ENCODE results near the gene IL21R. TPM values are rescaled to one million over a fixed set of nuclear protein-coding genes. Genes with fewer than 3 reads are reported as not detected.

The IL21R gene
- total and polyA plus RNA-seq, 3 donors from 2014 or later: 0.31 to 2.3 (median 0.87) TPM

- H3K27ac ChIP-seq: no peak overlapping the region
- no peaks in the 10 kb centered on the region for H3K9me3 ChIP-seq
- no peak overlapping the region for H3K4me3 ChIP-seq
- no peaks in the 10 kb centered on the region for H3K27me3 ChIP-seq
- no peaks in the 10 kb centered on the region for H3K4me1 ChIP-seq
- intact Hi-C loops (cut with DNase I; ENCODE audit: low total_unique reads): no loop called here
- DNase-seq: no peak
- TF ChIP-seq CTCF (IDR thresholded peaks at IDR 0.05) (no peak), POLR2A (IDR thresholded peaks at IDR 0.05) (no peak)
- no peaks in the 10 kb centered on the region for H3K36me3 ChIP-seq (ENCODE audit: low read depth, missing control alignments)
- 79 to 91% methylated on average over 4 of the region's 4 CpGs for WGBS, 2 donors
Measured at GRCh38 chr16:27359051-27359450, 42.9 kb upstream of the IL21R start.

GRCh38 chr16:27359615-27360014 is 42.4 kb upstream of the IL21R start:
- H3K27me3 ChIP-seq: no peaks in the 10 kb centered on the region
- H3K4me1 ChIP-seq: no peaks in the 10 kb centered on the region
- no peaks in the 10 kb centered on the region for H3K9me3 ChIP-seq
- H3K27ac ChIP-seq: no peak overlapping the region
- no peaks in the 10 kb centered on the region for H3K36me3 ChIP-seq (ENCODE audit: low read depth, missing control alignments)
- TF ChIP-seq POLR2A (IDR thresholded peaks at IDR 0.05): no peak
- no peak for TF ChIP-seq CTCF (IDR thresholded peaks at IDR 0.05)
- intact Hi-C loops (cut with DNase I; ENCODE audit: low total_unique reads): no loop called here
- no peak overlapping the region for H3K4me3 ChIP-seq
- DNase-seq: no peak
- 82 to 89% methylated on average over 6 of the region's 6 CpGs for WGBS, 2 donors

- TF ChIP-seq CTCF (IDR thresholded peaks at IDR 0.05): no peak
- no peak for TF ChIP-seq POLR2A (IDR thresholded peaks at IDR 0.05)
- intact Hi-C loops (cut with DNase I; ENCODE audit: low total_unique reads): no loop called here
- no peaks in the 10 kb centered on the region for H3K27me3 ChIP-seq
- H3K9me3 ChIP-seq: no peaks in the 10 kb centered on the region
- no peak overlapping the region for H3K27ac ChIP-seq
- no peak for DNase-seq
- 93 to 95% methylated on average over 3 of the region's 3 CpGs for WGBS, 2 donors
- H3K36me3 ChIP-seq (ENCODE audit: low read depth, missing control alignments): no peaks in the 10 kb centered on the region
- H3K4me1 ChIP-seq: no peaks in the 10 kb centered on the region
- H3K4me3 ChIP-seq: no peak overlapping the region
Measured at GRCh38 chr16:27361987-27362386, 40.0 kb upstream of the IL21R start.

GRCh38 chr16:27362570-27363245 is 39.3 kb upstream of the IL21R start:
- Histone ChIP-seq H3K9me3 (no peaks in the 10 kb centered on the region), H3K36me3 (ENCODE audit: low read depth, missing control alignments) (no peaks in the 10 kb centered on the region), H3K27ac (no peak overlapping the region), H3K4me1 (peaks cover 1% of the 10 kb centered on the region), H3K4me3 (no peak overlapping the region), H3K27me3 (no peaks in the 10 kb centered on the region)
- intact Hi-C loops (cut with DNase I; ENCODE audit: low total_unique reads): no loop called here
- TF ChIP-seq CTCF (IDR thresholded peaks at IDR 0.05) (no peak), POLR2A (IDR thresholded peaks at IDR 0.05) (no peak)
- no peak for DNase-seq
- WGBS, 2 donors: 84 to 85% methylated on average over 8 to 16 of the region's 16 CpGs

GRCh38 chr16:27363246-27363632 is 38.7 kb upstream of the IL21R start:
- no peak overlapping the region for H3K27ac ChIP-seq
- no peak overlapping the region for H3K4me3 ChIP-seq
- no peak for DNase-seq
- H3K36me3 ChIP-seq (ENCODE audit: low read depth, missing control alignments): no peaks in the 10 kb centered on the region
- WGBS, 2 donors: 84 to 94% methylated on average over 3 to 5 of the region's 5 CpGs
- no peaks in the 10 kb centered on the region for H3K9me3 ChIP-seq
- H3K4me1 ChIP-seq: peaks cover 4% of the 10 kb centered on the region
- TF ChIP-seq POLR2A (IDR thresholded peaks at IDR 0.05): no peak
- no peak for TF ChIP-seq CTCF (IDR thresholded peaks at IDR 0.05)
- intact Hi-C loops (cut with DNase I; ENCODE audit: low total_unique reads): no loop called here
- H3K27me3 ChIP-seq: no peaks in the 10 kb centered on the region
